Caco-2 (cell line): ENCODE results near the gene CHDH. TPM values are rescaled to one million over a fixed set of nuclear protein-coding genes. Genes with fewer than 3 reads are reported as not detected.

Experiments
- BruUV-seq: library from RNA; stranded (reverse); fragments of 400-500 nt; replicated peaks from 2 replicates; lab custom pipeline; 2021; lab: Mats Ljungman, UMichigan
- CTCF ChIA-PET: fragments of 300-600 bp; sonication (Branson Sonifier 250); formaldehyde crosslinking; loops from one replicate; lab custom pipeline; 2022; ENCODE audit warnings: antibody characterized with exemption; lab: Charles Lee
- POLR2A ChIA-PET: fragments of 300-600 bp; sonication (Branson Sonifier 250); formaldehyde crosslinking; loops from one replicate; lab custom pipeline; 2022; ENCODE audit warnings: antibody characterized with exemption; lab: Charles Lee
- DNase-seq, 2 experiments: peaks; one replicate each; pipeline versions ENCODE4 v3.0.0 to v3.0.0-alpha.2; 2020 to 2022
- H3K27me3 ChIP-seq: replicated peaks from 2 replicates; pipeline ENCODE4 v1.6.0; 2011; ENCODE audit warnings: low read length; ENCODE audit not compliant: control insufficient read depth, insufficient read depth
- H3K36me3 ChIP-seq: 2 replicates; pipeline ENCODE4 v1.5.1; 2011; ENCODE audit warnings: low read length; ENCODE audit not compliant: control insufficient read depth, insufficient read depth
- H3K4me1 ChIP-seq: fragments of 250-450 bp; sonication (Bioruptor Pico); 2 replicates; pipeline ENCODE4 v1.5.1; 2020; ENCODE audit warnings: mild to moderate bottlenecking
- H3K4me3 ChIP-seq: 2 replicates; pipeline ENCODE4 v1.5.1; 2011; ENCODE audit warnings: low read depth, mild to moderate bottlenecking, control low read depth, low read length
- H3K9me3 ChIP-seq: fragments of 250-450 bp; sonication (Bioruptor Pico); 2 replicates; pipeline ENCODE4 v1.5.1; 2020; ENCODE audit warnings: mild to moderate bottlenecking, moderate library complexity
- H3K27ac Mint-ChIP-seq: one replicate; pipeline ENCODE4 v1.8.0; 2022; ENCODE audit warnings: mixed read lengths; ENCODE audit not compliant: unreplicated experiment
- H3K27me3 Mint-ChIP-seq: one replicate; pipeline ENCODE4 v1.8.0; 2022; ENCODE audit warnings: mixed read lengths; ENCODE audit not compliant: insufficient read depth, unreplicated experiment
- H3K36me3 Mint-ChIP-seq: one replicate; pipeline ENCODE4 v1.8.0; 2022; ENCODE audit warnings: mild to moderate bottlenecking, mixed read lengths; ENCODE audit not compliant: insufficient read depth, unreplicated experiment
- H3K4me1 Mint-ChIP-seq: one replicate; pipeline ENCODE4 v1.8.0; 2022; ENCODE audit warnings: low read depth, mixed read lengths; ENCODE audit not compliant: unreplicated experiment
- H3K4me3 Mint-ChIP-seq: one replicate; pipeline ENCODE4 v1.8.0; 2022; ENCODE audit warnings: mild to moderate bottlenecking, moderate library complexity, mixed read lengths; ENCODE audit not compliant: unreplicated experiment
- H3K9me3 Mint-ChIP-seq: one replicate; pipeline ENCODE4 v1.8.0; 2022; ENCODE audit warnings: mixed read lengths; ENCODE audit not compliant: unreplicated experiment
- CTCF ChIP-seq, 2 experiments: fragments of 200-600 bp in 1 of 2; IDR thresholded peaks; 1 replicate in 1 of 2; 2 replicates in 1 of 2; pipeline versions ENCODE4 v1.5.1 to v1.8.0; 2011 to 2022; ENCODE audit warnings: antibody characterized with exemption in 1 of 2, control low read depth in 1 of 2, inconsistent platforms in 1 of 2, low read depth in 1 of 2, low read length in 1 of 2, mild to moderate bottlenecking in 1 of 2, moderate library complexity in 1 of 2; ENCODE audit not compliant: insufficient read depth in 1 of 2, severe bottlenecking in 1 of 2, unreplicated experiment in 1 of 2
- intact Hi-C: fragments of 100-400 bp; cut with micrococcal nuclease; formaldehyde crosslinking; loops from one replicate; pipeline ENCODE4 v1.10.0; 2022; ENCODE audit not compliant: unreplicated experiment
- total RNA-seq: library from RNA; stranded (reverse); gene quantifications from 2 replicates; pipeline ENCODE4 v1.2.3, GENCODE V29; 2022

CHDH gene
- total RNA-seq, 1 experiment from 2014 or later: 32.4 TPM

- no peak for TF ChIP-seq CTCF (IDR thresholded peaks at IDR 0.05; ENCODE audit: insufficient read depth in 1 of 2, low read depth in 1 of 2, low read length in 1 of 2, severe bottlenecking in 1 of 2, unreplicated experiment in 1 of 2)
- no TSS peak for BruUV-seq
- no peaks in the 10 kb centered on the region for H3K36me3 ChIP-seq
- ChIA-PET POLR2A (no interaction called here), CTCF (no interaction called here)
- Mint-ChIP-seq H3K27ac (no peak overlapping the region), H3K27me3 (no peaks in the 10 kb centered on the region), H3K9me3 (no peaks in the 10 kb centered on the region), H3K4me1 (no peaks in the 10 kb centered on the region), H3K36me3 (no peaks in the 10 kb centered on the region), H3K4me3 (no peak overlapping the region)
- H3K27me3 ChIP-seq: no peaks in the 10 kb centered on the region
- no peaks in the 10 kb centered on the region for H3K4me1 ChIP-seq
- H3K4me3 ChIP-seq: no peak overlapping the region
- intact Hi-C loops: no loop called here
- H3K9me3 ChIP-seq: no peaks in the 10 kb centered on the region
- no peak for DNase-seq
These were observed 77.5 kb downstream of the CHDH start for GRCh38 chr3:53768478-53769459.

DNA sequence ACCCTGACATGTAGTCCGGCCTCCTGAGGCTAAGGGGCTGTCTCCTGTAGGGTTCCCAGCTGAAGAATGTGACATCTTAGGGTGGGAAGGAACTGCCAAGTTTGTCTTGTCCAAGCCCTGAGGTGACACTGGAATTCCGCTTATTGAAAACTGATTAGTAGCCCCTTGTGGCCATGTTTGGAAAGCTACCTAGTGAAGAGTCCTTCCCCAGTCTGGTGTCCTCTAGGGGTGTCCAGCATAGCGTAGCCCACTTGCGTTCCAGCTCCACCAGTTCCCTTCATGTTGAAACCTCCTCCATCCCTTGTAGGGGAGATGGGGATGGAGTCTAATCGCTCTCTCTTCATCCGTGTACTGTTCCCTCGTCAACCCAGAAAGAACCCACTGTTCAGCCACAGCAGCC is 79.5 kb downstream of the CHDH start:
- CTCF ChIA-PET: interaction anchor here (1.0 kb wide), 1 partner anchor 22 kb away, joined by 5 read pairs; no protein-coding TSS in a partner anchor
- DNase-seq: no peak
- no peaks in the 10 kb centered on the region for H3K4me1 Mint-ChIP-seq
- no peak overlapping the region for H3K4me3 ChIP-seq
- intact Hi-C loops: no loop called here
- no peak for TF ChIP-seq CTCF (IDR thresholded peaks at IDR 0.05; ENCODE audit: insufficient read depth in 1 of 2, low read depth in 1 of 2, low read length in 1 of 2, severe bottlenecking in 1 of 2, unreplicated experiment in 1 of 2)
- H3K4me3 Mint-ChIP-seq: no peak overlapping the region
- POLR2A ChIA-PET: no interaction called here
- H3K27me3 ChIP-seq: no peaks in the 10 kb centered on the region
- H3K4me1 ChIP-seq: no peaks in the 10 kb centered on the region
- H3K36me3 ChIP-seq: no peaks in the 10 kb centered on the region
- no peaks in the 10 kb centered on the region for H3K9me3 ChIP-seq
- no peak overlapping the region for H3K27ac Mint-ChIP-seq
- no peaks in the 10 kb centered on the region for H3K27me3 Mint-ChIP-seq
- no TSS peak for BruUV-seq
- no peaks in the 10 kb centered on the region for H3K9me3 Mint-ChIP-seq
- H3K36me3 Mint-ChIP-seq: no peaks in the 10 kb centered on the region

- Histone ChIP-seq H3K9me3 (no peaks in the 10 kb centered on the region), H3K4me3 (no peak overlapping the region), H3K4me1 (no peaks in the 10 kb centered on the region), H3K27me3 (no peaks in the 10 kb centered on the region; the same call in 1 of the 2 replicates), H3K36me3 (no peaks in the 10 kb centered on the region)
- Mint-ChIP-seq H3K27ac (no peak overlapping the region), H3K36me3 (no peaks in the 10 kb centered on the region), H3K9me3 (no peaks in the 10 kb centered on the region), H3K4me1 (no peaks in the 10 kb centered on the region), H3K4me3 (no peak overlapping the region), H3K27me3 (no peaks in the 10 kb centered on the region)
- BruUV-seq: no TSS peak
- no peak for DNase-seq
- ChIA-PET POLR2A (no interaction called here), CTCF (no interaction called here)
- intact Hi-C loops: no loop called here
- TF ChIP-seq CTCF (IDR thresholded peaks at IDR 0.05; ENCODE audit: insufficient read depth in 1 of 2, low read depth in 1 of 2, low read length in 1 of 2, severe bottlenecking in 1 of 2, unreplicated experiment in 1 of 2): no peak
These were observed 80.5 kb downstream of the CHDH start for GRCh38 chr3:53765753-53766152.
